Panc1 (cell line): ENCODE measurements around the gene USP14. TPM values are rescaled to one million over a fixed set of nuclear protein-coding genes. Genes with fewer than 3 reads are reported as not detected.

ENCODE experiments used
- ATAC-seq: fragments of 200-7000 bp; cut with Tn5 transposase; 2 replicates; pipeline ENCODE4 v1.9.1; 2020; ENCODE audit warnings: mild to moderate bottlenecking, moderate library complexity
- BruUV-seq: library from RNA; stranded (reverse); fragments of 400-500 nt; replicated peaks from 2 replicates; lab custom pipeline; 2021; lab: Mats Ljungman, UMichigan
- CTCF ChIA-PET: fragments of 300-600 bp; sonication (Branson Sonifier 250); formaldehyde crosslinking; loops from one replicate; lab custom pipeline; 2022; ENCODE audit warnings: antibody characterized with exemption; lab: Charles Lee
- POLR2A ChIA-PET: fragments of 300-600 bp; sonication (Branson Sonifier 250); formaldehyde crosslinking; loops from one replicate; lab custom pipeline; 2022; ENCODE audit warnings: antibody characterized with exemption; lab: Charles Lee
- DNase-seq: peaks from one replicate; pipeline ENCODE4 v3.0.0-alpha.2; 2010; ENCODE audit warnings: low read depth, low spot score
- H3K27ac ChIP-seq: 2 replicates; pipeline ENCODE4 v1.5.1; 2011; ENCODE audit warnings: mild to moderate bottlenecking, low read length, inconsistent platforms
- H3K27me3 ChIP-seq: fragments of 200-500 bp; sonication (Bioruptor generic); 2 replicates; pipeline ENCODE4 v1.6.0; 2014; ENCODE audit warnings: low read length, inconsistent platforms; ENCODE audit not compliant: control insufficient read depth, insufficient read depth
- H3K36me3 ChIP-seq: fragments of 200-500 bp; sonication (Bioruptor generic); 2 replicates; pipeline ENCODE4 v1.5.1; 2014; ENCODE audit warnings: inconsistent platforms, mild to moderate bottlenecking, low read length, moderate library complexity; ENCODE audit not compliant: control insufficient read depth, insufficient read depth
- H3K4me1 ChIP-seq: 2 replicates; pipeline ENCODE4 v1.5.1; 2011; ENCODE audit warnings: inconsistent platforms, mild to moderate bottlenecking, low read length, moderate library complexity; ENCODE audit not compliant: control insufficient read depth, insufficient read depth
- H3K4me3 ChIP-seq, 2 experiments: 2 replicates each; pipeline ENCODE4 v1.5.1; 2011 to 2012; ENCODE audit warnings: low read depth in 2 of 2, low read length in 2 of 2, mild to moderate bottlenecking in 2 of 2, inconsistent platforms in 1 of 2, moderate library complexity in 1 of 2
- H3K9me3 ChIP-seq: fragments of 200-500 bp; sonication (Bioruptor generic); 2 replicates; pipeline ENCODE4 v1.5.1; 2014; ENCODE audit warnings: low read depth, mild to moderate bottlenecking, inconsistent platforms, low read length, moderate library complexity; ENCODE audit not compliant: control insufficient read depth, insufficient read depth
- POLR2AphosphoS5 ChIP-seq: IDR thresholded peaks from 2 replicates; pipeline ENCODE4 v1.6.1; 2012; ENCODE audit warnings: mild to moderate bottlenecking, low read depth, low read length, moderate library complexity
- SIN3A ChIP-seq: IDR thresholded peaks from 2 replicates; pipeline ENCODE4 v1.6.1; 2012; ENCODE audit warnings: low read depth, mild to moderate bottlenecking, low read length, moderate library complexity, borderline replicate concordance; ENCODE audit not compliant: insufficient read depth
- TCF7L2 ChIP-seq: IDR thresholded peaks from 2 replicates; pipeline ENCODE4 v1.6.1; 2011; ENCODE audit warnings: mild to moderate bottlenecking, low read depth, low read length, inconsistent platforms
- in situ Hi-C: cut with HindIII; loops from 2 replicates; pipeline ENCODE4 v1.10.0; 2016; ENCODE audit warnings: low sequenced_read_pairs, low pct_unique_long_range_greater_than_20kb
- intact Hi-C: fragments of 100-400 bp; cut with micrococcal nuclease; formaldehyde crosslinking; loops from one replicate; pipeline ENCODE4 v1.10.0; 2022; ENCODE audit not compliant: unreplicated experiment
- total RNA-seq: library from RNA; stranded (reverse); gene quantifications from one replicate; pipeline ENCODE4 v1.2.1, GENCODE V29; 2021; ENCODE audit not compliant: unreplicated experiment
- TF ChIP-seq, protein P1 (sequence below): fragments of 450-650 bp; IDR thresholded peaks from 2 replicates; pipeline ENCODE4 v1.5.1; 2017; ENCODE audit warnings: mild to moderate bottlenecking
- TF ChIP-seq, protein P2 (sequence below), 2 experiments: IDR thresholded peaks; 2 replicates each; pipeline ENCODE4 v1.6.1; 2011 to 2012; ENCODE audit warnings: low read depth in 2 of 2, control low read depth in 1 of 2, low read length in 1 of 2, mild to moderate bottlenecking in 1 of 2, moderate library complexity in 1 of 2; ENCODE audit not compliant: insufficient read depth in 1 of 2

Gene USP14
- total RNA-seq, 1 experiment from 2014 or later = 75.0 TPM

DNA sequence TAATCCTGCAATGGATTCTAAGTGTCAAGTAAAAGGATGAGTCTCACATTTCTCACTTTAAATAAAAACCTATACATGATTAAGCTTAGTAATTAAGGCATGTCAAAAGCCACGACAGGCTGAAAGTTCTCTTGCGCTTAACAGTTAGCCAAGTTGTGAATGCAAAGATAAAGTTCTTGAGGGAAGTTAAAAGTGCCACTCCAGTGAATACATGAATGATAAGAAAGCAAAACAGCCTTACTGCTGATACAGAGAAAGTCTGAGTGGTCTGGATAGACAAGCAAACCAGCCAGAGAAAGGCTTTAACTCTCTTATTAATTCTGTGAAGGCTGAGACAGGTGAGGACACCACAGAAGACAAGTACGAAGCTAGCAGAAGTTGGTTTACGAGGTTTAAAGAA is 96.8 kb downstream of the USP14 start:
- Histone ChIP-seq H3K27ac (no peak overlapping the region), H3K27me3 (no peaks in the 10 kb centered on the region), H3K4me3 (no peak overlapping the region), H3K4me1 (no peaks in the 10 kb centered on the region), H3K9me3 (no peaks in the 10 kb centered on the region), H3K36me3 (peaks cover 53% of the 10 kb centered on the region)
- POLR2A ChIA-PET = no interaction called here
- in situ Hi-C loops (no loop called here), intact Hi-C loops (no loop called here)
- TF ChIP-seq, protein P1, sequence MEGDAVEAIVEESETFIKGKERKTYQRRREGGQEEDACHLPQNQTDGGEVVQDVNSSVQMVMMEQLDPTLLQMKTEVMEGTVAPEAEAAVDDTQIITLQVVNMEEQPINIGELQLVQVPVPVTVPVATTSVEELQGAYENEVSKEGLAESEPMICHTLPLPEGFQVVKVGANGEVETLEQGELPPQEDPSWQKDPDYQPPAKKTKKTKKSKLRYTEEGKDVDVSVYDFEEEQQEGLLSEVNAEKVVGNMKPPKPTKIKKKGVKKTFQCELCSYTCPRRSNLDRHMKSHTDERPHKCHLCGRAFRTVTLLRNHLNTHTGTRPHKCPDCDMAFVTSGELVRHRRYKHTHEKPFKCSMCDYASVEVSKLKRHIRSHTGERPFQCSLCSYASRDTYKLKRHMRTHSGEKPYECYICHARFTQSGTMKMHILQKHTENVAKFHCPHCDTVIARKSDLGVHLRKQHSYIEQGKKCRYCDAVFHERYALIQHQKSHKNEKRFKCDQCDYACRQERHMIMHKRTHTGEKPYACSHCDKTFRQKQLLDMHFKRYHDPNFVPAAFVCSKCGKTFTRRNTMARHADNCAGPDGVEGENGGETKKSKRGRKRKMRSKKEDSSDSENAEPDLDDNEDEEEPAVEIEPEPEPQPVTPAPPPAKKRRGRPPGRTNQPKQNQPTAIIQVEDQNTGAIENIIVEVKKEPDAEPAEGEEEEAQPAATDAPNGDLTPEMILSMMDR = no peak
- TF ChIP-seq TCF7L2 (no peak), SIN3A (no peak), POLR2AphosphoS5 (no peak)
- TF ChIP-seq, protein P2, sequence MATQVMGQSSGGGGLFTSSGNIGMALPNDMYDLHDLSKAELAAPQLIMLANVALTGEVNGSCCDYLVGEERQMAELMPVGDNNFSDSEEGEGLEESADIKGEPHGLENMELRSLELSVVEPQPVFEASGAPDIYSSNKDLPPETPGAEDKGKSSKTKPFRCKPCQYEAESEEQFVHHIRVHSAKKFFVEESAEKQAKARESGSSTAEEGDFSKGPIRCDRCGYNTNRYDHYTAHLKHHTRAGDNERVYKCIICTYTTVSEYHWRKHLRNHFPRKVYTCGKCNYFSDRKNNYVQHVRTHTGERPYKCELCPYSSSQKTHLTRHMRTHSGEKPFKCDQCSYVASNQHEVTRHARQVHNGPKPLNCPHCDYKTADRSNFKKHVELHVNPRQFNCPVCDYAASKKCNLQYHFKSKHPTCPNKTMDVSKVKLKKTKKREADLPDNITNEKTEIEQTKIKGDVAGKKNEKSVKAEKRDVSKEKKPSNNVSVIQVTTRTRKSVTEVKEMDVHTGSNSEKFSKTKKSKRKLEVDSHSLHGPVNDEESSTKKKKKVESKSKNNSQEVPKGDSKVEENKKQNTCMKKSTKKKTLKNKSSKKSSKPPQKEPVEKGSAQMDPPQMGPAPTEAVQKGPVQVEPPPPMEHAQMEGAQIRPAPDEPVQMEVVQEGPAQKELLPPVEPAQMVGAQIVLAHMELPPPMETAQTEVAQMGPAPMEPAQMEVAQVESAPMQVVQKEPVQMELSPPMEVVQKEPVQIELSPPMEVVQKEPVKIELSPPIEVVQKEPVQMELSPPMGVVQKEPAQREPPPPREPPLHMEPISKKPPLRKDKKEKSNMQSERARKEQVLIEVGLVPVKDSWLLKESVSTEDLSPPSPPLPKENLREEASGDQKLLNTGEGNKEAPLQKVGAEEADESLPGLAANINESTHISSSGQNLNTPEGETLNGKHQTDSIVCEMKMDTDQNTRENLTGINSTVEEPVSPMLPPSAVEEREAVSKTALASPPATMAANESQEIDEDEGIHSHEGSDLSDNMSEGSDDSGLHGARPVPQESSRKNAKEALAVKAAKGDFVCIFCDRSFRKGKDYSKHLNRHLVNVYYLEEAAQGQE (IDR thresholded peaks at IDR 0.05; ENCODE audit: insufficient read depth in 1 of 2, low read depth in 2 of 2, low read length in 1 of 2) = no peak
- BruUV-seq = no TSS peak
- CTCF ChIA-PET = no interaction called here
- no peak for ATAC-seq
- DNase-seq = no peak

DNA sequence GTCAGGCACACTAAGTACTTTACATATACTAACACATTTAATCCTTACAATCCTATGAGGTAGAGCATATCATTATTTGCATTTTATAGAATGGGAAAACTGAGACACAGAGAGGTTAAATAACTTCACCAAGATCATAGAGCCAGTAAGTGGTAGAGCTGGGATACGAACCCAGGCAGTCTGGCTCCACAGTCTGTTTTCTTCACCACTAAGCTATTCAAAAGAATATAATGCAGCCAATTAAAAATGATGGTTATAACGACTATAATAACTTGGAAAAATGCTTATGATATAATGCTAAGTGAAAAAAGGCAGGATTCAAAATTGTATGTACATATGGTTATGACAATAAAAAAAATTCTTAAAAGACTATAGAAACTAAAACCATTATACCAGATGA is 102.2 kb downstream of the USP14 start:
- ChIA-PET CTCF (no interaction called here), POLR2A (no interaction called here)
- intact Hi-C loops = no loop called here

More for the DNA sequence above, 102.2 kb downstream of the USP14 start:
- in situ Hi-C loops = no loop called here
- Histone ChIP-seq H3K27ac (no peak overlapping the region), H3K4me1 (no peaks in the 10 kb centered on the region), H3K4me3 (no peak overlapping the region), H3K9me3 (no peaks in the 10 kb centered on the region), H3K27me3 (no peaks in the 10 kb centered on the region), H3K36me3 (peaks cover 49% of the 10 kb centered on the region)
- TF ChIP-seq, protein P2 (IDR thresholded peaks at IDR 0.05; ENCODE audit: insufficient read depth in 1 of 2, low read depth in 2 of 2, low read length in 1 of 2) = no peak
- no peak for TF ChIP-seq SIN3A
- no peak for TF ChIP-seq POLR2AphosphoS5
- TF ChIP-seq, protein P1 = no peak
- TF ChIP-seq TCF7L2 = no peak
- no TSS peak for BruUV-seq
- no peak for ATAC-seq
- no peak for DNase-seq
